ENCODE measurements around the gene COL15A1.

Gene COL15A1

GRCh38 chr9:99073985-99074901, 130.5 kb downstream of the COL15A1 start:
- TF ChIP-seq SIN3A (IDR thresholded peaks at IDR 0.05; ENCODE audit: borderline replicate concordance, insufficient read depth, low read length), result no peak
- no peak for TF ChIP-seq FOXP2 (optimal IDR thresholded peaks at IDR 0.05; ENCODE audit: borderline replicate concordance, extremely low read depth, extremely low read length, insufficient read depth)
- TF ChIP-seq TAF1 (IDR thresholded peaks at IDR 0.05; ENCODE audit: borderline replicate concordance, insufficient read depth, low read length), result no peak
- no peak for TF ChIP-seq REST (IDR thresholded peaks at IDR 0.05; ENCODE audit: insufficient read depth in 1 of 2, low read depth in 2 of 2, low read length in 2 of 2)
- TF ChIP-seq POLR2AphosphoS5 (IDR thresholded peaks at IDR 0.05; ENCODE audit: low read depth, low read length), result no peak

GRCh38 chr9:99074902-99075245, 131.2 kb downstream of the COL15A1 start:
- TF ChIP-seq FOXP2 (optimal IDR thresholded peaks at IDR 0.05; ENCODE audit: borderline replicate concordance, extremely low read depth, extremely low read length, insufficient read depth) (no peak), SIN3A (IDR thresholded peaks at IDR 0.05; ENCODE audit: borderline replicate concordance, insufficient read depth, low read length) (no peak), REST (IDR thresholded peaks at IDR 0.05; ENCODE audit: insufficient read depth in 1 of 2, low read depth in 2 of 2, low read length in 2 of 2) (no peak), POLR2AphosphoS5 (IDR thresholded peaks at IDR 0.05; ENCODE audit: low read depth, low read length) (no peak), TAF1 (IDR thresholded peaks at IDR 0.05; ENCODE audit: borderline replicate concordance, insufficient read depth, low read length) (no peak)

GRCh38 chr9:99075246-99075912, 131.7 kb downstream of the COL15A1 start:
- TF ChIP-seq REST (IDR thresholded peaks at IDR 0.05; ENCODE audit: insufficient read depth in 1 of 2, low read depth in 2 of 2, low read length in 2 of 2), result no peak
- TF ChIP-seq POLR2AphosphoS5 (IDR thresholded peaks at IDR 0.05; ENCODE audit: low read depth, low read length), result no peak
- no peak for TF ChIP-seq SIN3A (IDR thresholded peaks at IDR 0.05; ENCODE audit: borderline replicate concordance, insufficient read depth, low read length)
- TF ChIP-seq TAF1 (IDR thresholded peaks at IDR 0.05; ENCODE audit: borderline replicate concordance, insufficient read depth, low read length), result no peak
- TF ChIP-seq FOXP2 (optimal IDR thresholded peaks at IDR 0.05; ENCODE audit: borderline replicate concordance, extremely low read depth, extremely low read length, insufficient read depth), result no peak

- TF ChIP-seq REST (IDR thresholded peaks at IDR 0.05; ENCODE audit: insufficient read depth in 1 of 2, low read depth in 2 of 2, low read length in 2 of 2) (no peak), FOXP2 (optimal IDR thresholded peaks at IDR 0.05; ENCODE audit: borderline replicate concordance, extremely low read depth, extremely low read length, insufficient read depth) (no peak), TAF1 (IDR thresholded peaks at IDR 0.05; ENCODE audit: borderline replicate concordance, insufficient read depth, low read length) (no peak), SIN3A (IDR thresholded peaks at IDR 0.05; ENCODE audit: borderline replicate concordance, insufficient read depth, low read length) (no peak), POLR2AphosphoS5 (IDR thresholded peaks at IDR 0.05; ENCODE audit: low read depth, low read length) (no peak)
These were observed 132.3 kb downstream of the COL15A1 start for GRCh38 chr9:99076030-99076429.
